Testis (tissue), 2 donors: ENCODE data around the gene TMEM138.

Source experiments
- CTCF ChIP-seq, 3 experiments: fragments of 450-650 bp in 2 of 3; fragments of 200-600 bp in 1 of 3; sonication (generic) in 1 of 3; IDR thresholded peaks; one replicate each; pipeline ENCODE4 v1.5.1; 2016 to 2019; ENCODE audit warnings: antibody characterized with exemption in 3 of 3, mild to moderate bottlenecking in 2 of 3, moderate library complexity in 1 of 3
- POLR2A ChIP-seq: fragments of 450-650 bp; IDR thresholded peaks from one replicate; pipeline ENCODE4 v1.6.1; 2017; ENCODE audit warnings: antibody characterized with exemption, mild to moderate bottlenecking, moderate library complexity

GRCh38 chr11:61401573-61401972 is 39.4 kb downstream of the TMEM138 start:
- TF ChIP-seq CTCF (IDR thresholded peaks at IDR 0.05) = no peak
- TF ChIP-seq POLR2A = no peak
